K562 (cell line): ENCODE results near the gene KCNAB1. TPM values are rescaled to one million over a fixed set of nuclear protein-coding genes. Genes with fewer than 3 reads are reported as not detected.

Experiments
- ATAC-seq: fragments of 200-7000 bp; cut with Tn5 transposase; 3 replicates; pipeline ENCODE4 v1.9.1; 2020; ENCODE audit warnings: moderate library complexity
- BruUV-seq: library from RNA; stranded (reverse); fragments of 400-500 nt; replicated peaks from 2 replicates; lab custom pipeline; 2021; lab: Mats Ljungman, UMichigan
- CTCF ChIA-PET: fragments of 300-600 bp; formaldehyde crosslinking; extraction: SDS; loops from one replicate; lab custom pipeline; 2021; ENCODE audit warnings: low intra/inter-chr PET ratio; lab: Yijun Ruan, JAX
- POLR2A ChIA-PET: fragments of 300-600, 350-650 bp; sonication (Branson Sonifier 250); formaldehyde crosslinking; extraction: SDS; loops from one replicate; lab custom pipeline; 2021; ENCODE audit warnings: antibody characterized with exemption, inconsistent platforms; lab: Yijun Ruan, JAX
- DNase-seq, 4 experiments: peaks; one replicate each; pipeline versions ENCODE4 v3.0.0 to v3.0.0-alpha.2; 2011 to 2018; ENCODE audit warnings: low spot score in 3 of 4, mixed read lengths in 3 of 4; ENCODE audit errors: extremely low read depth in 1 of 4
- FAIRE-seq: peaks from 2 replicates; lab custom pipeline; 2011; peaks lifted over from hg19 to GRCh38; lab: Jason Lieb, UNC
- H2AFZ ChIP-seq: 2 replicates; pipeline ENCODE4 v1.6.0; 2011; ENCODE audit warnings: low read depth, low read length, control low read depth, inconsistent platforms
- H3K27ac ChIP-seq: fragments of 200-600 bp; 3 replicates; pipeline ENCODE4 v1.8.0; 2011; ENCODE audit warnings: low read depth, mild to moderate bottlenecking, control low read depth, inconsistent platforms, low read length, moderate library complexity, mixed read lengths; ENCODE audit errors: extremely low read depth
- H3K27me3 ChIP-seq, 2 experiments: fragments of 300-600 bp in 1 of 2; 2 replicates in 1 of 2; 3 replicates in 1 of 2; pipeline versions ENCODE4 v1.6.0 to v1.8.0; 2011; ENCODE audit warnings: inconsistent platforms in 2 of 2, low read length in 2 of 2, mild to moderate bottlenecking in 1 of 2, mixed read lengths in 1 of 2, moderate library complexity in 1 of 2; ENCODE audit not compliant: control insufficient read depth in 2 of 2, insufficient read depth in 2 of 2
- H3K36me3 ChIP-seq: fragments of 300-600 bp; 3 replicates; pipeline ENCODE4 v1.8.0; 2011; ENCODE audit warnings: mild to moderate bottlenecking, low read length, inconsistent platforms; ENCODE audit not compliant: control insufficient read depth, insufficient read depth
- H3K4me1 ChIP-seq, 2 experiments: fragments of 200-600 bp in 1 of 2; replicated peaks in 1 of 2; 2 replicates in 1 of 2; 3 replicates in 1 of 2; pipeline versions ENCODE4 v1.5.1 to v1.8.0; 2011; ENCODE audit warnings: inconsistent platforms in 2 of 2, low read length in 2 of 2, mild to moderate bottlenecking in 1 of 2, mixed read lengths in 1 of 2, moderate library complexity in 1 of 2; ENCODE audit not compliant: control insufficient read depth in 2 of 2, insufficient read depth in 2 of 2
- H3K4me2 ChIP-seq: 2 replicates; pipeline ENCODE4 v1.6.1; 2011; ENCODE audit warnings: low read length, control low read depth, inconsistent platforms, mixed read lengths; ENCODE audit not compliant: insufficient read depth
- H3K4me3 ChIP-seq: fragments of 200-600 bp; sonication (generic), shearing (Covaris generic); 2 replicates; pipeline ENCODE4 v1.5.1; 2016; ENCODE audit warnings: control low read depth, inconsistent platforms
- H3K79me2 ChIP-seq: fragments of 200-600 bp; 3 replicates; pipeline ENCODE4 v1.8.0; 2011; ENCODE audit warnings: low read length, inconsistent platforms; ENCODE audit not compliant: control insufficient read depth, insufficient read depth
- H3K9ac ChIP-seq, 2 experiments: 2 replicates each; pipeline versions ENCODE4 v1.6.0 to v1.6.1; 2011; ENCODE audit warnings: low read depth in 2 of 2, low read length in 2 of 2, control low read depth in 1 of 2, inconsistent platforms in 1 of 2, mild to moderate bottlenecking in 1 of 2, mixed read lengths in 1 of 2; ENCODE audit not compliant: insufficient read depth in 1 of 2
- H3K9me1 ChIP-seq: one replicate; pipeline ENCODE4 v1.6.0; 2011; ENCODE audit warnings: inconsistent platforms, mild to moderate bottlenecking, low read length, moderate library complexity; ENCODE audit not compliant: control insufficient read depth, insufficient read depth
- H3K9me3 ChIP-seq: replicated peaks from 2 replicates; pipeline ENCODE4 v1.5.1; 2011; ENCODE audit warnings: low read depth, low read length, inconsistent platforms; ENCODE audit not compliant: control insufficient read depth, insufficient read depth
- H4K20me1 ChIP-seq: replicated peaks from 2 replicates; pipeline ENCODE4 v1.6.1; 2011; ENCODE audit warnings: low read length, inconsistent platforms, mixed read lengths; ENCODE audit not compliant: control insufficient read depth, insufficient read depth
- NR2C2 ChIP-seq, 2 experiments: fragments of 200-800 bp in 1 of 2; sonication (Bioruptor generic) in 1 of 2; sonication (generic) in 1 of 2; formaldehyde crosslinking in 1 of 2; IDR thresholded peaks; 2 replicates each; pipeline versions ENCODE4 v1.6.1 to v1.8.0; 2016 to 2022; ENCODE audit warnings: mild to moderate bottlenecking in 1 of 2, missing compliant biosample characterization in 1 of 2, missing genetic modification characterization in 1 of 2, missing genetic modification reagents in 1 of 2
- SUPT5H ChIP-seq: fragments of 450-650 bp; IDR thresholded peaks from 2 replicates; pipeline ENCODE4 v1.6.1; 2016
- THRA ChIP-seq: fragments of 450-650 bp; IDR thresholded peaks from 2 replicates; pipeline ENCODE4 v1.6.1; 2017; ENCODE audit warnings: mild to moderate bottlenecking, moderate library complexity
- ZNF644 ChIP-seq: fragments of 200-800 bp; sonication (Bioruptor generic); IDR thresholded peaks from 2 replicates; pipeline ENCODE4 v1.6.1; 2016; ENCODE audit warnings: low read depth, missing genetic modification characterization, missing compliant biosample characterization
- ZNF830 ChIP-seq: fragments of 250-450 bp; sonication (Bioruptor Pico); IDR thresholded peaks from 2 replicates; pipeline ENCODE4 v1.5.0; 2021; ENCODE audit warnings: mild to moderate bottlenecking
- WGBS: fragments of 100-300 bp; shearing (Covaris generic); methylation state at CpG from one replicate; pipeline ENCODE4 v1.1.6; 2016; ENCODE audit warnings: low coverage, mixed read lengths; ENCODE audit not compliant: insufficient coverage; ENCODE audit errors: missing lambda C conversion rate; 5-methylcytosine and 5-hydroxymethylcytosine counted together
- in situ Hi-C: fragments of 300-500 bp; cut with MboI; formaldehyde crosslinking; loops from 4 replicates; pipeline ENCODE4 v1.15.0; 2018; ENCODE audit warnings: inconsistent platforms, mixed read lengths
- intact Hi-C: fragments of 100-400 bp; cut with micrococcal nuclease; formaldehyde crosslinking; loops from 2 replicates; pipeline ENCODE4 v1.14.2; 2022
- polyA plus RNA-seq, 8 experiments: library from polyadenylated mRNA; depleted of rRNA in 4 of 8; stranded (reverse) in 5 of 8; unstranded in 3 of 8; fragments of >200 nt; fragmentation: Nextera tagmentation in 2 of 8; fragmentation: Illumina TruSeq in 1 of 8; extraction: Ambion mirVana in 2 of 8; extraction: Trizol in 1 of 8; gene quantifications; 2 replicates each; pipeline versions ENCODE4 v1.2.1 to v1.2.3, GENCODE V29; 2011 to 2014; ENCODE audit warnings: inconsistent platforms in 1 of 8, missing spikeins in 1 of 8
- total RNA-seq, 7 experiments: library from RNA; depleted of rRNA in 6 of 7; stranded (reverse); fragments of >200 nt in 6 of 7; fragmentation: Illumina TruSeq in 2 of 7; extraction: Trizol in 2 of 7; gene quantifications; 2 replicates each; pipeline versions ENCODE4 v1.2.1 to v1.2.3, GENCODE V29; 2011 to 2021; ENCODE audit warnings: low replicate concordance in 1 of 7

KCNAB1 gene
- total and polyA plus RNA-seq, 9 of the 15 experiments (the other 6 are each of a cell fraction or from before 2014, with no cell fraction given): 0.14 to 1.2 (median 0.51) TPM

GRCh38 chr3:156553705-156554356 is 433.5 kb downstream of the KCNAB1 start (continued):
- no peak for TF ChIP-seq SUPT5H
- no peak for TF ChIP-seq THRA

GRCh38 chr3:156554515-156554841 is 434.1 kb downstream of the KCNAB1 start:
- no TSS peak for BruUV-seq
- no peaks in the 10 kb centered on the region for H3K9me1 ChIP-seq
- H3K27me3 ChIP-seq: no peaks in the 10 kb centered on the region
- POLR2A ChIA-PET: interaction anchor here (0.5 to 3.0 kb wide), 27 partner anchors 11 to 606 kb away, joined by 3 to 27 read pairs (median 4); partner anchors contain the start of genes CCNL1 and TIPARP
- in situ Hi-C loops (loop anchor here (5.0 kb wide), 1 partner anchor 108 kb away; no protein-coding TSS in a partner anchor), intact Hi-C loops (loop anchor here (2.0 to 10.0 kb wide), 3 partner anchors 24 to 260 kb away; no protein-coding TSS in a partner anchor)
- peak overlapping the region; percentile 74 for H3K4me3 ChIP-seq
- no peak for FAIRE-seq
- peak; percentile 51; the same call in 1 of the 3 replicates for ATAC-seq
- H3K27ac ChIP-seq: peak overlapping the region; percentile 86
- peaks cover 43% of the 10 kb centered on the region for H3K36me3 ChIP-seq
- H3K79me2 ChIP-seq: peaks cover 58% of the 10 kb centered on the region
- peak overlapping the region; percentile 94 for H3K4me2 ChIP-seq
- H3K9me3 ChIP-seq: 0 out of 2 replicates have a peak, but pooled peaks cover 4% of the 10 kb centered on the region
- H3K9ac ChIP-seq: peak overlapping the region; percentile 90 to 95
- peak in 1 of 4 experiments; percentile 64 for DNase-seq
- under 1% methylated on average over 11 of the region's 11 CpGs for WGBS
- H3K4me1 ChIP-seq: peaks cover 6 to 42% of the 10 kb centered on the region in 2 experiments; a peak in 4 of 5 replicates
- CTCF ChIA-PET: interaction anchor here (2.7 kb wide), 1 partner anchor 119 kb away, joined by 11 read pairs; the partner anchor contains the start of gene TIPARP
- H4K20me1 ChIP-seq: no peaks in the 10 kb centered on the region
- peak overlapping the region; percentile 95 for H2AFZ ChIP-seq
- TF ChIP-seq NR2C2 (CRISPR knock-in tag; IDR thresholded peaks at IDR 0.05) (no peak), NR2C2 (tag; IDR thresholded peaks at IDR 0.05) (0 out of 2 replicates have a peak, but pooled peaks have one; percentile 47), ZNF644 (tag) (no peak), ZNF830 (CRISPR knock-in tag) (0 out of 2 replicates have a peak, but pooled peaks have one; percentile 75)
